Choroid plexus epithelial cell (primary cell): Measurements from ENCODE around the gene SLC8A1.

Experiments used
- DNase-seq: peaks from one replicate; pipeline ENCODE4 v3.0.0-alpha.2; 2010; ENCODE audit warnings: low read depth
- H3K4me3 ChIP-seq: 2 replicates; pipeline ENCODE4 v1.5.1; 2011; ENCODE audit warnings: low read depth, mild to moderate bottlenecking, control low read depth, low read length, moderate library complexity
- TF ChIP-seq, protein P1 (sequence below): conservative IDR thresholded peaks from 2 replicates; pipeline ENCODE4 v1.5.1; 2011; ENCODE audit warnings: low read depth, mild to moderate bottlenecking, control low read depth, inconsistent platforms, low read length, moderate library complexity

Gene SLC8A1

DNA sequence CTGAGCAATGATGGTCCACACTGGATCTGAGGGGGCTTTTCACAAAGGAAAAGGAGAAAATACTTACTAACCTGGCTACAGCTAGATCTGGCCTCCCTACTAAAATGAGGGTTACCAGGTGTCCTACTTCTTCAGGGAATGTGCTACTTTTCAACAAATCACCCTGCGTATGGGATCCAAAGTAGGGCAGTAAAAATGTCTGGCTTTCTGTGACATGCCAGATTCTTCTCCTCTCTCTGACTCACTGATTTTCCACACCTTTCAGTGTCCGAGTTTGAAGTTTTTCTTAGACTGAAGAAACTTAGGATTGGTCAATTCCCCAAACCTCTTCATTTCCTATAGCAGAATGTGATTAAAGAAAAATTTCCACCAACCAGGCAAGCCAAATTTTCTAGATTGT is 71.2 kb downstream of the SLC8A1 start:
- TF ChIP-seq, protein P1, sequence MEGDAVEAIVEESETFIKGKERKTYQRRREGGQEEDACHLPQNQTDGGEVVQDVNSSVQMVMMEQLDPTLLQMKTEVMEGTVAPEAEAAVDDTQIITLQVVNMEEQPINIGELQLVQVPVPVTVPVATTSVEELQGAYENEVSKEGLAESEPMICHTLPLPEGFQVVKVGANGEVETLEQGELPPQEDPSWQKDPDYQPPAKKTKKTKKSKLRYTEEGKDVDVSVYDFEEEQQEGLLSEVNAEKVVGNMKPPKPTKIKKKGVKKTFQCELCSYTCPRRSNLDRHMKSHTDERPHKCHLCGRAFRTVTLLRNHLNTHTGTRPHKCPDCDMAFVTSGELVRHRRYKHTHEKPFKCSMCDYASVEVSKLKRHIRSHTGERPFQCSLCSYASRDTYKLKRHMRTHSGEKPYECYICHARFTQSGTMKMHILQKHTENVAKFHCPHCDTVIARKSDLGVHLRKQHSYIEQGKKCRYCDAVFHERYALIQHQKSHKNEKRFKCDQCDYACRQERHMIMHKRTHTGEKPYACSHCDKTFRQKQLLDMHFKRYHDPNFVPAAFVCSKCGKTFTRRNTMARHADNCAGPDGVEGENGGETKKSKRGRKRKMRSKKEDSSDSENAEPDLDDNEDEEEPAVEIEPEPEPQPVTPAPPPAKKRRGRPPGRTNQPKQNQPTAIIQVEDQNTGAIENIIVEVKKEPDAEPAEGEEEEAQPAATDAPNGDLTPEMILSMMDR: no peak
- H3K4me3 ChIP-seq: no peak overlapping the region
- no peak for DNase-seq

DNA sequence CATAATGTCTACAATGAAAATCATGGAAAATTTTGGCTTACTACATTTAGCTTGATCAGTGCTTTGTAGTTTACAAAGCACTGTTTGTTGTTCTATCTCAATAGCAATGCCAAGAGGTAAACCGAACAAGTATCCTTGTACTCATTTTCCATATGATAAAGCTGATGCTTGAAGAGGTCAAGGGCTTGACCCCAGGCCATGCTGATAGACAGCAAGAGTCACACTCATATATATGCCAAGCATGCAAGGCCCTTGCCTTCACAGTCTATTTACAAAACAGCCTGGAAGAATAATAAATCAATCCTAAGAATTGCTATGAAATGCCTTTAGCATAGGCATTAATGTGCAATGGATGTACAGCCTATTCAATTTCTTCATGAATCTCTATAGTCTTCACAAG is 71.8 kb downstream of the SLC8A1 start:
- no peak for DNase-seq
- H3K4me3 ChIP-seq: no peak overlapping the region
- TF ChIP-seq, protein P1: no peak

DNA sequence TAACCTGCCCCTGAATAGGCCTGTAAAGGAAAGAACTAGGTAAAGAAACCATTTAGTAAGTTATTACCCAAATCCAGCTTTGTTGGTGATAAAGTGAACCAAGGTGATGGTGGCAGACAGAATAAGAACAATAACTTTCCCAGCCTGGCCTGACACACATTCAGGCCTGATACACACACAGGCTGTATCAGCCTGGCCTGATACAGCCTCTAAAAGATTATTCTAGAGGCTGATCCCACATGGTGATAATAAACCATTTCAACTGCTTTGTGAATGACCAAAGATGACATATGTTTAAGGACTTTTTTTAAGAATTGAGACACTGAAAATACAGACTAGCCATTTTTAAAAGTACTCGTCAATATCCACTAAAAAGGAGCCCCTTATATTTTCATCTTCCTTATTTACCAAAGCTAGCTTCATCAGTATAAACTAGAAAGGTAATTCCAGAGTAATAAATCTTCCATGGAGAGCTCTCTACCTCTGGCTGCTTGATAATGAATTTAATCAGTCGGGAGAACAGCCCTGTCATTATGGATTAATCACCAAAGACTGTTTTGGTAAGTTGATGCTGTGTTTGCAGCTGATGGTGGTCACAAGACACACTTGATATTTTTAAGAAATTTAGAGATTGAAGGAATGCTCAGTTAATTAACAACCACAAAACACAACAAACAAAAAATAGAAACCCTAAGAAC is 77.2 kb downstream of the SLC8A1 start:
- TF ChIP-seq, protein P1: no peak
- no peak for DNase-seq
- no peak overlapping the region for H3K4me3 ChIP-seq

DNA sequence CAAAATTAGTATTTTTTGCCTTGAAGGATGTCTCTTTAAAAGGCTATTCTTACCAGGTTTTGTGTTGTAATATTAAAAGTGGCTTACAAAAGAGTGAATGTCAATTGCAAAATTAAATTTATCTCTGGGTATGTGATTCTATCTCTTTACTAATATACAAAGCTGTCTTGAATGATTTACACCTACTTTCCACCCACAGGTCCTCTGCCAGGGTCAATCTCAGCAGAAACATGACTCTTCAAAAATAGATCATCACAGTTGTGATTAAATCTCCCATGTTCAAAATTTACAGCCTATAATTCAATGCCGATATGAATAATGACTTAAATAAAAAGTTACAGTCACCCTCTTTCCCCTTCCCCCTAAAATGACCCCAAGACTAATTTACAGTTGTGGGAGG is 78.8 kb downstream of the SLC8A1 start:
- no peak for DNase-seq
- TF ChIP-seq, protein P1: no peak
- no peak overlapping the region for H3K4me3 ChIP-seq

DNA sequence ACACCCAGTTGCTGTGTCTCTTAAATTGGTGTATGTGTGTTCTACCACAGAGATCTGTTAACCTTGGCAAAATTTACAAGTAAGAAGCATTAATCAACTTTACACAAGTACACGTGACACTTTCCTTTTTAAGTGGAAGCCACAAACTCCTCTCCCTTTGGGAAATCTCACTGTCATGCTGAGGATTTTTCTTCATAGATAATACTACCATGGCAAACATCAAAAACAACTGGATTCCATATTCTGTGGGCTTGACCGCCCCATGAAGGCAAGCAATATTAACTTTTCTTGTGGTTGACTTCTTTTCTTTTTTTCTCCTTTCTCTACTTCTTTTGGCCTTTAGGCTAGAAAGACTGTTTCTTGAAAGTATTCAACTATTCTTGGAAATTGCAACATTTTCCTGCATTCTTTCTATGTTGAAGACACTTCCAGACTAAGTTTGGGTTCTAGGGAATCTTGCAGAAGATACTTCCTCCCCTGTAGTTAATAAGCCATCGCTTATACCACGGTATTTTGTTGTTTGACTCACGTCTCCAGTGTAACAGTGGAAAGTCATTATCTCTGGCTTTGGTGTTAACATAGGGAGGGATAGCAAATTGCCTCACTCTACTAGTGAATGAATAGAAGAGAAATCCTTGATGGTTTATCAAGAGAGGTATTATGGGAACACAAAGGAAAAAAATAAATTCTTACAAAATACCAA is 79.5 kb downstream of the SLC8A1 start:
- TF ChIP-seq, protein P1: no peak
- no peak for DNase-seq
- H3K4me3 ChIP-seq: no peak overlapping the region

DNA sequence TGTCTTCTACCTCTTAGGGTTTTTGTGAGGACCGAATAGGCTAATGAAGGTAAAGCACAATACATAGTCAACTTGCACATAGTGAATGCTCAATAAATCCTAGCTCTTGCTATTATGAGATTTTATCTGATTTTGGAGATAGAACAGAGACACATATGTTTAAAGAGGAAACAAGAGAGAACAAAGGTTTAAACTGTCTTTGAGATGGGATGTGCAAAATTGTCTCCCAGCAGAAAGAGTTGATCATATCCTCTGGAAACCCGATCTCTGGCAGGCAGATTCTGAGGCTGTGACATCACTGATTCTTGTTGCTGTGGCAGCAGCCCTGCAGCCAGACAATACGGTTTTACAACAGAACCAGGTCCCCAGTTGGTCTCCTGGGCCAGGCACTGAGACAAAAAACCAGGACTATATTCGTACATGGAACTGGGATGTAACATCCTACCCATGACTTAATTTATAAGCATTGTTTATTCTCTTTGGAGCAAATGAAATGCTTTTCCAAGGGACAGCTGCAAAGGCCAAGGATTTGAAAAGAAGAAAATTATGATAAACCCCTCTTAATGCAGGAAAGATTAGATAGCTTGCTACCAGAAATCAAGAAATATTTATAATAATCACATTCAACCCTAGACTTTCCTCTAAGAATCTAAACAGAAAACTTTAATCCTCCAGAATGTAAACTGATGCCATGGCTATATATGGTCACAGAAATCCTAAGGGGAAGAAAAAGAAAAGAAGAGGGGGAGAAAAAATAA is 80.2 kb downstream of the SLC8A1 start:
- TF ChIP-seq, protein P1: no peak
- DNase-seq: peak; percentile 83
- H3K4me3 ChIP-seq: no peak overlapping the region
